Endothelial cell (in vitro differentiated cells): Measurements from ENCODE around the gene ALK. TPM values are rescaled to one million over a fixed set of nuclear protein-coding genes. Genes with fewer than 3 reads are reported as not detected.

Experiments used
- DNase-seq: peaks from one replicate; pipeline ENCODE4 v3.0.0; 2021; ENCODE audit warnings: low spot score
- H3K27ac Mint-ChIP-seq: one replicate; pipeline ENCODE4 v1.8.0; 2021; ENCODE audit warnings: mixed read lengths, inconsistent platforms; ENCODE audit not compliant: unreplicated experiment
- H3K27me3 Mint-ChIP-seq: one replicate; pipeline ENCODE4 v1.8.0; 2021; ENCODE audit warnings: mild to moderate bottlenecking, moderate library complexity, mixed read lengths, inconsistent platforms; ENCODE audit not compliant: unreplicated experiment
- H3K36me3 Mint-ChIP-seq: one replicate; pipeline ENCODE4 v1.8.0; 2021; ENCODE audit warnings: mild to moderate bottlenecking, low read depth, mixed read lengths, inconsistent platforms; ENCODE audit not compliant: unreplicated experiment
- H3K4me1 Mint-ChIP-seq: one replicate; pipeline ENCODE4 v1.8.0; 2021; ENCODE audit warnings: mild to moderate bottlenecking, mixed read lengths, inconsistent platforms; ENCODE audit not compliant: unreplicated experiment
- H3K4me3 Mint-ChIP-seq: one replicate; pipeline ENCODE4 v1.8.0; 2021; ENCODE audit warnings: mild to moderate bottlenecking, mixed read lengths, inconsistent platforms; ENCODE audit not compliant: unreplicated experiment
- H3K9me3 Mint-ChIP-seq: one replicate; pipeline ENCODE4 v1.8.0; 2021; ENCODE audit warnings: mixed read lengths, inconsistent platforms; ENCODE audit not compliant: unreplicated experiment
- total RNA-seq: library from RNA; stranded (reverse); fragmentation: NEBNext Ultra II Directional; extraction: Animal tissue kit (Norgen Biotek cat#: 25700); gene quantifications from one replicate; pipeline ENCODE4 v1.2.1, GENCODE V29; 2021; ENCODE audit not compliant: unreplicated experiment
- TF ChIP-seq, protein P1 (sequence below): fragments of 200-600 bp; sonication (generic); IDR thresholded peaks from one replicate; pipeline ENCODE4 v1.5.0; 2021; ENCODE audit warnings: antibody characterized with exemption; ENCODE audit not compliant: unreplicated experiment

The ALK gene
- total RNA-seq, 1 donor from 2014 or later = 0.05 TPM

DNA sequence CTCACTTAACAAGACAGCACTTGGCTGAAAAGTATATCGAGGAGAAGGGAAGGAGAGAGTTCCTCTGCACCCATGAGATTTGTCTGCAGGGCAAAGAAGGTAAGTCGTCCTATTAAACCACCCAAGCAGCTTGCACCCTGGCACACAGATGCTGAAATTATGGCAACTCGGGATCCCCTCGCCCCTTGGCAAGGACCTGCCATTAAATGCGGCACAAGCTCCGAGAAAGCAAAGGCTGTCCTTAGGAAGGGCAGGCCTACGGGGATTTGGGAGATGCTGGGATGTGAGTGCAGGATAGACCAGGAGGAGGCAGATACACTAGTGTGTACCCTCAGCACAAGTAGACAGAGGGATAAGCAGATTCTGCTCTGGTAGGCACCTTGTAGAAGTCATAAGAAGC is 191.5 kb downstream of the ALK start:
- Mint-ChIP-seq H3K4me3 (no peak overlapping the region), H3K27ac (no peak overlapping the region), H3K36me3 (no peaks in the 10 kb centered on the region), H3K4me1 (no peaks in the 10 kb centered on the region), H3K9me3 (no peaks in the 10 kb centered on the region), H3K27me3 (no peaks in the 10 kb centered on the region)
- DNase-seq = no peak
- TF ChIP-seq, protein P1, sequence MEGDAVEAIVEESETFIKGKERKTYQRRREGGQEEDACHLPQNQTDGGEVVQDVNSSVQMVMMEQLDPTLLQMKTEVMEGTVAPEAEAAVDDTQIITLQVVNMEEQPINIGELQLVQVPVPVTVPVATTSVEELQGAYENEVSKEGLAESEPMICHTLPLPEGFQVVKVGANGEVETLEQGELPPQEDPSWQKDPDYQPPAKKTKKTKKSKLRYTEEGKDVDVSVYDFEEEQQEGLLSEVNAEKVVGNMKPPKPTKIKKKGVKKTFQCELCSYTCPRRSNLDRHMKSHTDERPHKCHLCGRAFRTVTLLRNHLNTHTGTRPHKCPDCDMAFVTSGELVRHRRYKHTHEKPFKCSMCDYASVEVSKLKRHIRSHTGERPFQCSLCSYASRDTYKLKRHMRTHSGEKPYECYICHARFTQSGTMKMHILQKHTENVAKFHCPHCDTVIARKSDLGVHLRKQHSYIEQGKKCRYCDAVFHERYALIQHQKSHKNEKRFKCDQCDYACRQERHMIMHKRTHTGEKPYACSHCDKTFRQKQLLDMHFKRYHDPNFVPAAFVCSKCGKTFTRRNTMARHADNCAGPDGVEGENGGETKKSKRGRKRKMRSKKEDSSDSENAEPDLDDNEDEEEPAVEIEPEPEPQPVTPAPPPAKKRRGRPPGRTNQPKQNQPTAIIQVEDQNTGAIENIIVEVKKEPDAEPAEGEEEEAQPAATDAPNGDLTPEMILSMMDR = no peak

DNA sequence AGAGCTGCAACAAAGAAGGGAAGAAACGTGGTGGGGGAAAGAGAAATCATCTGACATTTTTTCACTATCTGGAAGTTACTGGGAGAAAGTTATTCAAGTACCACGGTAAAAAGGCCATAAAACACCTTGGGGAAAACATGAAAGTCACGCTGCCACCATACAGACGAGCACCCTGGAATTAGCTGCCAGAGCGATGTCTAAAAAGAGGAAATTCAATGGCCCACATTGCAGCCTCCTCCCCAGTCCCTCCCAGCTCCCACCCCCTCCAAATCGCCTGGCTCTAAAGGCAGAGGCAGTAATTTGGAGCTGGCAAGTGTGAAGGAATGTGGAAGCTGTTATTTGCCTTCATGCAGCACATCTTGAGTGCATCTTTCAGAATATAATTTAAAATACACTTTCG is 192.0 kb downstream of the ALK start:
- DNase-seq = no peak
- TF ChIP-seq, protein P1 = no peak
- H3K4me3 Mint-ChIP-seq = no peak overlapping the region
- H3K27me3 Mint-ChIP-seq = no peaks in the 10 kb centered on the region
- H3K27ac Mint-ChIP-seq = no peak overlapping the region
- H3K9me3 Mint-ChIP-seq = no peaks in the 10 kb centered on the region
- no peaks in the 10 kb centered on the region for H3K4me1 Mint-ChIP-seq
- H3K36me3 Mint-ChIP-seq = no peaks in the 10 kb centered on the region

DNA sequence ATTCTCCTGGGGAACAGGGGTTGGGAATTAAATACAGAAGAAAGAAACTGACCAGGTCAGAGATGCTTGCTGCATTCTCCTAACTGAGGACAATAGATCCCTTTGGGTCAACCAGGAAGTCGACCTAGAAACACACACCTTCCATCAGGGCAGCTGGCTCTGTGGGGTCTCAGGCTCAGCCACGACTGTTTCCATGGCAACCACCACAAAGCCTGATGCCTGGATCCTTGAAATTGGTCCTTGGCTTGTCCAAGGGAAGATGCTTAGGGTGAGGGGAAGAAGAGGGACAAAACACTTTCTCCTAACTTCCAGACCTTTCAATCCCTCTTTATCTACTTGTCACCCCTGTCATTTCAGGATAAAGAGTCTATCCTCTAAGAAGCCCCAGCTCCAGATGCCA is 194.4 kb downstream of the ALK start:
- Mint-ChIP-seq H3K4me3 (no peak overlapping the region), H3K9me3 (no peaks in the 10 kb centered on the region), H3K4me1 (no peaks in the 10 kb centered on the region), H3K27ac (no peak overlapping the region), H3K36me3 (no peaks in the 10 kb centered on the region), H3K27me3 (no peaks in the 10 kb centered on the region)
- DNase-seq = no peak
- TF ChIP-seq, protein P1 = no peak

DNA sequence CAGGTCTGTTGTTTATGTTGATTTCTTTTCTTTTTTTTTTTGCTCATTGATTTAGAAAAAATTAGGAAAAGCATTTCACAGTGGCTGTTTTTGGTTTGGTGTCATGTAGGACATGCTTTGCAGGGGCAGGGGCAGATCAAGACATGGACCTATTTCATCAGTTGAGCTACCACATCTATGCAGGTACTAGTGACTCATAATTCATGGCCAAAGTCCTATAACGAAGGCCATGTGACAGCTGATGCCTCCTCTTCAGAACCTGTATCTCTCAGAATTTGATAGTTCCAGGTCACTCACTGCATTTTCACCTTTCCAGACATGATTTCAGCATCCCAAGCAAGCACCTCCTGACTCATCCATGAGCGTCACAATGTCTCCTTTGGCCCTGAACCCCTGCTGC is 195.8 kb downstream of the ALK start:
- H3K36me3 Mint-ChIP-seq = no peaks in the 10 kb centered on the region
- H3K9me3 Mint-ChIP-seq = no peaks in the 10 kb centered on the region
- no peaks in the 10 kb centered on the region for H3K4me1 Mint-ChIP-seq
- no peaks in the 10 kb centered on the region for H3K27me3 Mint-ChIP-seq
- no peak overlapping the region for H3K27ac Mint-ChIP-seq
- no peak for DNase-seq
- no peak overlapping the region for H3K4me3 Mint-ChIP-seq
- TF ChIP-seq, protein P1 = no peak

DNA sequence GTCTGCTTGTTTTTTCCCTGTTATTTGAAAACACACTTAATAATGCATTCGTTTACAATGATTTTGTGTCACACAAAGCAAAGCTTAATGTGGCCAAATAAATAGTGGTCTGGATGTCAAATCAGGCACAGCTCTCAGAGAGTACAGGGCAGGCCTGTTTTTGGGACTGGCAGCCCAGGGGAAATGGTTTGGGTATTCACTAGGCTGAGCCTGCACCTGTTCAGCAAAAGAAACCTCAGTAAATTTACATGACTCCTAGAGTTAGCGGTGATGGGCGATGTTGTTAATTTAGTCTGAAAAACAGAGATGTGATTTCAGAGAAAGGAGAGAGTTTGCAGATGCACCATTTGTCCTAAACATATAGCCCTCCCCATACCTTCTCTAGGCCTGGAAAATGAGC is 197.1 kb downstream of the ALK start:
- no peak overlapping the region for H3K4me3 Mint-ChIP-seq
- H3K27ac Mint-ChIP-seq = no peak overlapping the region
- H3K36me3 Mint-ChIP-seq = no peaks in the 10 kb centered on the region
- H3K9me3 Mint-ChIP-seq = no peaks in the 10 kb centered on the region
- H3K4me1 Mint-ChIP-seq = peaks cover 8% of the 10 kb centered on the region
- TF ChIP-seq, protein P1 = no peak
- no peaks in the 10 kb centered on the region for H3K27me3 Mint-ChIP-seq
- DNase-seq = no peak
